GM10266 (cell line): ENCODE results near the gene DAGLA.

ENCODE experiments used
- DNase-seq: peaks from one replicate; pipeline ENCODE4 v3.0.0; 2012; ENCODE audit errors: extremely low spot score
- CTCF ChIP-seq: IDR thresholded peaks from 2 replicates; pipeline ENCODE4 v1.5.1; 2012; ENCODE audit warnings: mild to moderate bottlenecking, low read depth; ENCODE audit not compliant: control insufficient read depth, insufficient read depth; ENCODE audit errors: missing control alignments

DAGLA gene

GRCh38 chr11:61724437-61724836, 44.2 kb downstream of the DAGLA start:
- no peak for DNase-seq

GRCh38 chr11:61725781-61726231, 45.6 kb downstream of the DAGLA start:
- no peak for TF ChIP-seq CTCF
- no peak for DNase-seq

More at GRCh38 chr11:61724437-61724836, 44.2 kb downstream of the DAGLA start:
- no peak for TF ChIP-seq CTCF

GRCh38 chr11:61726775-61727174, 46.6 kb downstream of the DAGLA start:
- TF ChIP-seq CTCF, result no peak
- DNase-seq, result no peak

- DNase-seq, result no peak
- no peak for TF ChIP-seq CTCF
Measured at GRCh38 chr11:61727401-61727811, 47.2 kb downstream of the DAGLA start.

GRCh38 chr11:61728066-61728939, 48.1 kb downstream of the DAGLA start:
- DNase-seq, result no peak
- TF ChIP-seq CTCF, result no peak

GRCh38 chr11:61728940-61729219, 48.7 kb downstream of the DAGLA start:
- no peak for TF ChIP-seq CTCF
- peak; percentile 47 for DNase-seq

GRCh38 chr11:61730240-61730994, 50.2 kb downstream of the DAGLA start:
- TF ChIP-seq CTCF, result no peak
- DNase-seq, result no peak
